GM18505 (cell line): ENCODE measurements around the gene KIF11.
"Not testable (repeated sequence)": the region's sequence is repeated elsewhere in the genome, so short reads cannot be mapped to it uniquely, and the experiment has no call there.

Source experiments
- ATAC-seq: cut with Tn5 transposase; IDR thresholded peaks from one replicate; pipeline ENCODE4 v1.9.1; 2021; ENCODE audit not compliant: unreplicated experiment
- POLR2A ChIP-seq: IDR thresholded peaks from 4 replicates; pipeline ENCODE4 v1.6.1; 2011; ENCODE audit warnings: borderline replicate concordance; ENCODE audit not compliant: insufficient read depth, insufficient read length; ENCODE audit errors: extremely low read depth

The KIF11 gene

DNA sequence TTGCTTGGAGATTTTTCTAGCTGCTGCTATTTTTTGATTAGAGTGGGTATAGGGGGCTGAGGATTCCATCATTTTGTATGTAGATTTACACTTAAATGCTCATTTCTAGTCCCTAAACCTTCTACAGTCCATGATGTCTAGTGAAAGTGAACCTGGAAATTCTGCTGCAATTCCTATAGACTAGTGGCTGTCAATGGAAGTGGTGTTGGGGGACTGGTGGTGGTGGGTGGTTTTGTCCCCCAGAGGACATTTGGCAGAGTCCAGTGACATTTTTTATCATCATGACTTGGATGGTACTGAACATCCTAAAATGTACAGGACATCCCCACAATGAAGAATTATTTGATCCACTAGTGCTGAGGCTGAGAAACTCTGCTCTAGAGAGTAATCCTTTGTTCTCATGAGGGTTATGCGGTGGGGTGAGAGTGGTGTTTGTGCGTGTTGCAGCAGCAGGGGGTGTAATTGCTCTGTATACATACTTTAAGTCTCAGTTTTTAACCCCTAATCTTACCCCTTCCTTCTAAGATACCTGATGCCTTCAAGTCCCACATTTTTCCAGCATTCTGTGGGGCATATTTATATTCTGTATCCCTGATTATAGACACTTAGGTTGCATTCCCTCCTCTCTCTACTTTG is 35.0 kb downstream of the KIF11 start:
- no peak for TF ChIP-seq POLR2A

DNA sequence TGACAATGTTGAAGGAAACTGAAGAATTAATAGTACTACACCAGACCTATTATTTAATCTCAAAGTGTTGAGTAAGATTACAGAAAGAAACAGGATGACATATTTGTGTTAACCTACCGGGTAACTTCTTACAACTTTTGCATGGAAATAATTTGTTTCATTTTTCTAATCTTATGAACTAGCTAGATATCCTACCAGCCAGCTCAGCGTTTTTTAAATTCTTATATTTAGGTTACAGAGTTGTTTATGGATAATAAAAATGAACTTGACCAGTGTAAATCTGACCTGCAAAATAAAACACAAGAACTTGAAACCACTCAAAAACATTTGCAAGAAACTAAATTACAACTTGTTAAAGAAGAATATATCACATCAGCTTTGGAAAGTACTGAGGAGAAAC is 37.0 kb downstream of the KIF11 start:
- no peak for TF ChIP-seq POLR2A
- ATAC-seq: no peak

More for the DNA sequence above, 35.0 kb downstream of the KIF11 start:
- ATAC-seq: no peak

DNA sequence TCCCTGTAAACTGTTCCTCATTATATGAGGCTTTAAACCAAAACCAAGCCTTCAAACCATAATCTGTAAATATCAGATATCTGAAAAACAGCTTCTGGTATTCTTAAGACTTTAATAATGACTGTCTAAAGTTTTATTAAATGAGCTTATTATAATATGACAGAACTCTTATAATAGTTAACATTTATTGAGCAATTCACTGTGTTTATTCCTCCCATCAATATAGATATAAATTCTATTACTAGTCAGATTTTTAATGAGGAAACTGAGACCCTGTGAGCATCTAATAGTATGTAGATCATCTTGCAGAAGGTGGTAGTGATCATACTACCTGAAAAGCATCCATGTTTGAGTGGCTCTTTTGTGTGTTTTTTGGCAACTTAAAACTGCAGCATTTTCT is 45.1 kb downstream of the KIF11 start:
- TF ChIP-seq POLR2A: no peak
- no peak for ATAC-seq

DNA sequence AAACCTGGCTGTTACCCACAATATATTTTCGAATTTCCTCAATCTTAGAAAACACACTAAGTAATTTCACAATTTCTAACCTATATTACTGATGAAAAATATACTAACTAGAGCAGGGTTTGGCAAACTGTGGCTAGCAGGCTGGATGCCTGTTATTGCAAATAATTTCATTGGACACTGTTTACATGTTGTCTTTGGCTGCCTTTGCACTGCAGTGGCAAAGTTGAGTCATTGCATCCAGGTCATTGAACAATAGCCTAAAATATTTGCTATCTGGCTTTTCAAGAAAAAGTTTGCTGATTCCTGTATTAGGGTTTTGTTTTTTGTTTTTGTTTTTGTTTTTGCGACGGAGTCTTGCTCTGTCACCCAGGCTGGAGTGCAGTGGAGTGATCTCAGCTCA is 47.2 kb downstream of the KIF11 start:
- no peak for TF ChIP-seq POLR2A
- ATAC-seq: no peak

DNA sequence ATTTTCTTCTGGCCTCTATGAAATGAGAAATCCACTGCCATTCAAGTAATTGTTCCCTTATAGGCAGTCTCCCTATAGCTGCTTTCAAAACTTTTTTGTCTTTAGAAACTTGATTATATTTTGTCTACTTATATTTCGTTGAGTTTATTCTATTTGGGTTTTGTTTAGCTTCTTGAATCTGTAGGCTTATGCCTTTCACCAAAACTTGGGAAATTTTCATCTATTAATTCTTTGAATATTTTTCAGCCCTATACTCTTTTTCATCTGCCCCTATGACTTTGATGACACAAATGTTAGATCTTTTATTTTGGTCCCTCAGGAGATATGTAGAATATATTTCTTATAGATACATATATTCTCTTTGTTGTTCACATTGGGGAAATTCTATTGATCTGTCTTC is 48.6 kb downstream of the KIF11 start:
- ATAC-seq: no peak

DNA sequence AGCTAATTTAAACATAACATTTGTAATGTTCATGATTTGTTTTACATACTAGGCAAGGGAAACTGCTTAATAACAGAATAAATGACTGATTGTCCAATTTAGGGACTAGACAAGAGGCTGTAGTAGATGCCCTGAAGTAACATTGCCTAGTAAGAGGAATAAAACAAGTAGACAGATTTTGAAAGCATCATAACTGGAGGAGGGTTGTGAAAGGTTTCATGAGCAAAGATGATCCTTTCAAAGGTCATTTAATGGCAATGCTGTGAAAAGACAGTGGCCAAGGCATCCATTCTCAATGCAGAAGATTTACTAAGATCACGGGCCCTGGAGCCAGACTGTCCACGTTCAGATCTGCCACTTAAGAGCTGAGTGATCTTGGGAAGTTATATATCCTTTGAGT is 52.0 kb downstream of the KIF11 start:
- ATAC-seq: no peak
- no peak for TF ChIP-seq POLR2A

More for the DNA sequence above, 48.6 kb downstream of the KIF11 start:
- TF ChIP-seq POLR2A: no peak

DNA sequence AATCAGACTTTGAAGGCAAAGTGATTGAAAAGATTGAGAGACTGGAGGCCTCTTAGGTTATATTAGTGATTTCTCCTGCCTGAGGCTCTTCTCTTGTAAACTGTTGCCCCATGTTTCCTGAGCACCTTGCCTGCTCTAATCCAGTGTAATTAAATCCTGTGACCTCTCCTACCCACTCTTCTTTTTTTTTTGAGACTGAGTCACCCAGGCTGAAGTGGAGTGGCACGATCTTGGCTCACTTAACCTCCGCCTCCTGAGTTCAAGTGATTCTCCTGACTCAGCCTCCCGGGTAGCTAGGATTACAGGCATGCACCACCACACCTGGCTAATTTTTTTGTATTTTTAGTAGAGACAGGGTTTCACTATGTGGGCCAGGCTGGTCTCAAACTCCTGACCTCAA is 57.9 kb downstream of the KIF11 start:
- not testable (repeated sequence) for ATAC-seq

DNA sequence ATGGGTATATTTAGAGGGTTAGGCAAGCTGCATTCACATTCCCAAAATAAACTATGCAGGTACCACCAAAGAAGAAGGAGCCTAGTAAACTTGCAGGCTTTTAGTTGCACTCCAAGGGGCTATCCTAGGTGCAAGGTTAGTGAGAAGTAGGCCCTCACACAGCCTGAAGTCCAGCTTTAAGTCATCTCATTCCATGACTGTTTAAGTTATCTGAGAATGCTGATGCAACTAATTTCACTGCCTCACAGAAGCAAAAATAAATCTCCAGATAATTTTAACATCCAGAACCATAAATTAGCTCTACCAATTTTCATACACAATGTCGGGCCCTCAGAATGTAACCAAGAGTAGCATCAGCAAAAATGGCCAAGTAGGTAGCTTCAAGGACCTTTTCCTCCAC is 62.5 kb downstream of the KIF11 start:
- TF ChIP-seq POLR2A: no peak
- ATAC-seq: no peak

DNA sequence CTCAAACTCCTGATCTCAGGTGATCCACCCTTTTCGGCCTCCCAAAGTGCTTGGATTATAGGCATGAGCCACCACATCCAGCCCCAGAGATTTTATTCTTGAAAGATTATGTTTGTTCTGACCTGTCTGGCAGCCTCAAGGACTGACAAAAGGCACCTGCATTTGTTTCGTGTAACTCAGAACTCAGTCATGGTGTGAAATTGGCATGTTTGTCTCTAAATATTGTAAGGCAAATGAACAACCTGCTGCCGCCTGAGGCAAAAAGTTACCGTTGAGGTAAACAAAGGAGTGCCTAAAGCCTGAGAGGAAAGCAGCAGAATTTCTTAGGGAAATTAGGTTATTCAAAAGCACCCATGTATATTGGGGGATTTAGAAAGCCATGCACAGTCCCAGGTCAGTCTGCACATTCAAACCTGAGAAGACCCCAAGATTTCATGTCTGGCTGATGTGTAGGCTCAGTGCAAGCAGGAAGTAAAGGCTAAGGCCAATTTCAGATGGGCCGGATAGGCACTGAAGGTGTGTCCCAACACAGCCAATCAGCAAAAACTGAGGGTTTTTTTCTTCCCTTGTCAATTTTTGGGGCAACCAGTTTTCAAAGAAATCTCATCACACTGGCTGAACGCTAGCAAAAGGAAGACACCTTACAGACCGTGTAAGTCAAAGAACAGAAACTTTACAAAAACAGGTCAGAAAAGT is 63.5 kb downstream of the KIF11 start:
- ATAC-seq: no peak
- TF ChIP-seq POLR2A: no peak

DNA sequence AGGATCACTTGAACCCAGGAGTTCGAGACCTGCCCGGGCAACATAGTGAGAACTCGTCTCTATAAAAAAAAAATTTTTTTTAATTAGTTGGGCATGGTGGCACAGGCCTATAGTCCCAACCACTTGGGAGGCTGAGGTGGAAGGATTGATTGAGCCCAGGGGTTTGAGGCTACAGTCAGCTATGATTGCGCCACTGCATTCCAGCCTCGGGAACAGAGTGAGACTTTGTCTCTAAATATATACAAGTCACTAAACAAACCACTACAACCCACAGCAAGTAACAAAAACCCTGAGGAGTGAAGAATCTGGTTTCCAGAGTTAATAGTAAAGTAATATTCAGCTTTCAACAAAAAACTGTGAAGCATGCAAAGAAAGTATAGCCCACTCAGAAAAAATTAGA is 64.1 kb downstream of the KIF11 start:
- no peak for TF ChIP-seq POLR2A
- no peak for ATAC-seq

DNA sequence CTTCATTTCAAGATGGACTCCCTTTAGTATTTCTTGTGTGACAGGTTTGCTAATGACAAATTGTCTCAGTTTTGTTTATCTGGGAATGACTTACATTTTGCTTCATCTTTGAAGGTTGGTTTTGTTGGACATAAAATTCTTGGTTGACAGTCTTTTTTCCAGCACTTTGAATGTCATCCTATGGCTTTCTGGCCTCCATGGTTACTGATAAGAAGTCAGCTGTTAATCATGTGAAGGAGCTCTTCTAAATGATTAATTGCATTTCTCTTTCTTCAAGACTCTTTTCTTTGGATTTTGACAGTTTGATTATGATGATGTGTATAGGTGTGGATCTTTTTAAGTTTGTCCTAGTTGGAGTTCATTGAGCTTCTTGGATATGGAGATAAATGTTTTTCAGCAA is 69.9 kb downstream of the KIF11 start:
- no peak for ATAC-seq
- no peak for TF ChIP-seq POLR2A

DNA sequence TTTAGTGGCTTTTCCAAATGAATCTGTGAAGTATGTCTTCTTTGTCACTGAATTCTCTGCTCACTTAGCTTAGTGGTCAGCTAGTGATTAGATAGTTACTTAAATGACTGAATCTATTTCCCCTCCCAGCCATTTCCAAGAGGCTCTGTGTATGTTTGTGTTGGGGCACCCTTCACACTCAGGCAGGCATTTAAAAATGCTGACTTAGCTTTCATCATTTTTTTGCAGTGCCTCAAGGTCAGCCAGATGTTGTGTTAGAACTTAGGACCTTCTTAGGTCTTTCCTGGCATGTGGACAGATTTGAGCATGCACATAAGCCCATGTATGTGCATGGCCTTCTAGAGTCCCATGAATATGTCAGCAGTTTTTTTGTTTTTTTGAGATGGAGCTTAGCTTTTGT is 71.4 kb downstream of the KIF11 start:
- no peak for ATAC-seq

DNA sequence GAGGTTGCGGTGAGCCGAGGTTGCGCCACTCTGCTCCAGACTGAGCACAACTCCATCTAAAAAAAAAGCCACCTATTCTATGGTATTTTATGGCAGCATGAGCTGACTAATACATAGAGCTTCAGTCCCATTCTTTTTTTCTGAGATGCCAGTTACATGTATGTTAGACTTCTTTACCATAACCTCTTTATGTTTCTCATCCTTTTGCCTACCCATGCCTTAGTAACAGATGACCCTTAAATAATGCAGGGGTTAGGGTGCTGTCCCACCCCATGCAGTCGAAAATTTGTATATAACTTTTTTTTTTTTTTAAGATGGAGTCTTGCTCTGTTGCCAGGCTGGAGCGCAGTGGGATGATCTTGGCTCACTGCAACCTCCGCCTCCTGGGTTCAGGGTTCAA is 74.1 kb downstream of the KIF11 start:
- no peak for ATAC-seq
- TF ChIP-seq POLR2A: no peak

More for the DNA sequence above, 71.4 kb downstream of the KIF11 start:
- TF ChIP-seq POLR2A: no peak

DNA sequence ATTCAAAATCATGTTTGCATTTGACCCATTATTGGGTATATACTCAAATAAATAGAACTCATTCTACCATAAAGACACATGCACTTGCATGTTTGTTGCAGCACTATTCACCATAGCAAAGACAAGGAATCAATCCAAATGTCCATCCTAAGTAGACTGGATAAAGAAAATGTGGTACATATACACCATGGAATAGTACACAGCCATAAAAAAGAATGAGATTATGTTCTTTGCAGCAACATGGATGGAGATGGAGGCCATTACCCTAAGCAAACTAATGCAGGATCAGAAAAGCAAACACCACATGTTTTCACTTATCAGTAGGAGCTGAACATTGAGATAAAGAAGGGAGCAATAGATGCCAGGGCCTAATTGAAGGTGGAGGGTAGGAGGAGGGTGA is 84.8 kb downstream of the KIF11 start:
- no peak for TF ChIP-seq POLR2A
- ATAC-seq: no peak
